HG03159 (cell line): ENCODE data around the gene PHACTR1.

Experiments used
- ATAC-seq: cut with Tn5 transposase; IDR thresholded peaks from one replicate; pipeline ENCODE4 v1.9.1; 2021; ENCODE audit warnings: mild to moderate bottlenecking, moderate library complexity; ENCODE audit not compliant: unreplicated experiment

The PHACTR1 gene

GRCh38 chr6:13273931-13274706, 557.6 kb downstream of the PHACTR1 start:
- ATAC-seq, result peak; percentile 46

GRCh38 chr6:13274707-13275434, 558.3 kb downstream of the PHACTR1 start:
- no peak for ATAC-seq

GRCh38 chr6:13275435-13275989, 558.9 kb downstream of the PHACTR1 start:
- ATAC-seq, result no peak

GRCh38 chr6:13277231-13277630, 560.7 kb downstream of the PHACTR1 start:
- ATAC-seq, result no peak

- no peak for ATAC-seq
Measured at GRCh38 chr6:13278164-13278563, 561.6 kb downstream of the PHACTR1 start.

- no peak for ATAC-seq
Measured at GRCh38 chr6:13278991-13279390, 562.4 kb downstream of the PHACTR1 start.

- no peak for ATAC-seq
Measured at GRCh38 chr6:13280254-13280653, 563.7 kb downstream of the PHACTR1 start.

- ATAC-seq, result no peak
Measured at GRCh38 chr6:13281686-13282085, 565.1 kb downstream of the PHACTR1 start.

- ATAC-seq, result no peak
Measured at GRCh38 chr6:13282393-13283069, 566.0 kb downstream of the PHACTR1 start.

- ATAC-seq, result no peak
Measured at GRCh38 chr6:13283331-13283730, 566.8 kb downstream of the PHACTR1 start.

GRCh38 chr6:13284646-13285045, 568.1 kb downstream of the PHACTR1 start:
- ATAC-seq, result no peak

GRCh38 chr6:13285705-13286104, 569.1 kb downstream of the PHACTR1 start:
- ATAC-seq, result no peak

- ATAC-seq, result peak; percentile 60
Measured at GRCh38 chr6:13286181-13286580, 569.6 kb downstream of the PHACTR1 start.

GRCh38 chr6:13287104-13287503, 570.5 kb downstream of the PHACTR1 start:
- ATAC-seq, result no peak

GRCh38 chr6:13288481-13288880, 571.9 kb downstream of the PHACTR1 start:
- ATAC-seq, result no peak

- no peak for ATAC-seq
Measured at GRCh38 chr6:13288969-13289391, 572.4 kb downstream of the PHACTR1 start.

- ATAC-seq, result no peak
Measured at GRCh38 chr6:13289789-13290318, 573.3 kb downstream of the PHACTR1 start.

GRCh38 chr6:13290335-13290734, 573.8 kb downstream of the PHACTR1 start:
- no peak for ATAC-seq

GRCh38 chr6:13292774-13293173, 576.2 kb downstream of the PHACTR1 start:
- no peak for ATAC-seq

GRCh38 chr6:13294499-13295069, 578.0 kb downstream of the PHACTR1 start:
- no peak for ATAC-seq

- no peak for ATAC-seq
Measured at GRCh38 chr6:13295576-13295975, 579.0 kb downstream of the PHACTR1 start.
